Activated CD8-positive, alpha-beta memory T cell treated with anti-CD3 and anti-CD28 coated beads for 24 hours (primary cell): ENCODE measurements around the gene OXT.

Experiments
- DNase-seq: peaks from one replicate; pipeline ENCODE4 v3.0.0-alpha.2; 2020

OXT gene

GRCh38 chr20:3088031-3088430, 16.6 kb downstream of the OXT start:
- no peak for DNase-seq

DNA sequence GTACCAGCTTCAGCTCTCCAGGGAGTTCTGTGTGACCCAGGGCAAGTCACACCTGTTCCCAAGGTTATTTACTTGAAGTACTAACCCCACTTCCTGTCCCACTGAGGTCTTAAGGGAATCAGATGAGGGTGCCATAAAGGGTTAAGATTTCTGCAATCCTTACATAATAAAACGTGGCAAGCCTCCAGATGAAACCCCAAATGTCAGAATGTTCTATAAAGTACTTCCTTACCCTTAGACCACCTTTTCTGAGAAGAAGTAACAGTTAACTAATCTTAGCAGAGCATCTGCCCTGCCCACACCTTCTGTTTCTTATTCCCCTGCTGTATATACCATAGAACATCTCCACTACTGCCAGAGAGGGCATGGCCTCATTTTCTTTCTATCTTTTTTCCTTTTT, 19.1 kb downstream of the OXT start:
- no peak for DNase-seq

DNA sequence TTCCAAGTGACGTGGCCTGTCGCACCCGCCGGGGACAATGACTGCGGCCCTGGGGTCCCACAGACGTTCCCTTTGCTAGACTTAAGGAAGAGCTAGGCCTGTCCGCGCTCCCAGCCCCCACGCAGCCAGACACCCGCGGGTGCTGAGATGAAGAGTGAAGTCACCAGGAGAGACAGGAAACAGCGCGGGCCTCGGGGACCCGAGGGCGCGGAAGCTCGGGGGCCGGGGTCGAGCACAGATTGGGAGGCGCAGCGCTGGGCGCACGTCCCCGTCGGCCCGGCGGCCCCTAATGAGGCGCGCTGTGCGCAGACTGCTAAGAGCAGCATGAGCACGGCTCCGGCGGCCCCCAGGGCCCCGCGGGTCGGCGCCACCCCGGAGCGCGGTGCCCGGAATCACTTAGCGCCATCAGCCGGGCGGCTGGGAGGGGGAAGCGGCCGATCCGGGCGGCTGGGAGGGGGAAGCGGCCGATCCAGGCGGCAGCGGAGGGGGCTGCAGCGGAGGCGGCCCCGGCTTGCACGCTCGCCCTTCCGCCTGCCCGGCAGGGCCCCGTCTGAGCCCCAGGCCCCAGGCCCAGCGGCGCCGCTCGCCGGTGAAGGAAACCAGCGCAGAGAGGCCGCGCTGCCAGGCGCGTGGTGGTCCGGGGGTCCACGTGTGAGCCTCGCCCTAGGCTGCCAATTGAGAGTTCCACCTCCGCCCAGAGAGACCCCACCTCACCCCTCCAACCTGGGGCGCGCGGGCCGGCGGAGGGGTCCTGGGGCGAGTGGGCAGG, 21.4 kb downstream of the OXT start:
- peak; percentile 81 for DNase-seq

- DNase-seq: no peak
These were observed 22.5 kb downstream of the OXT start for GRCh38 chr20:3093861-3094361.

DNA sequence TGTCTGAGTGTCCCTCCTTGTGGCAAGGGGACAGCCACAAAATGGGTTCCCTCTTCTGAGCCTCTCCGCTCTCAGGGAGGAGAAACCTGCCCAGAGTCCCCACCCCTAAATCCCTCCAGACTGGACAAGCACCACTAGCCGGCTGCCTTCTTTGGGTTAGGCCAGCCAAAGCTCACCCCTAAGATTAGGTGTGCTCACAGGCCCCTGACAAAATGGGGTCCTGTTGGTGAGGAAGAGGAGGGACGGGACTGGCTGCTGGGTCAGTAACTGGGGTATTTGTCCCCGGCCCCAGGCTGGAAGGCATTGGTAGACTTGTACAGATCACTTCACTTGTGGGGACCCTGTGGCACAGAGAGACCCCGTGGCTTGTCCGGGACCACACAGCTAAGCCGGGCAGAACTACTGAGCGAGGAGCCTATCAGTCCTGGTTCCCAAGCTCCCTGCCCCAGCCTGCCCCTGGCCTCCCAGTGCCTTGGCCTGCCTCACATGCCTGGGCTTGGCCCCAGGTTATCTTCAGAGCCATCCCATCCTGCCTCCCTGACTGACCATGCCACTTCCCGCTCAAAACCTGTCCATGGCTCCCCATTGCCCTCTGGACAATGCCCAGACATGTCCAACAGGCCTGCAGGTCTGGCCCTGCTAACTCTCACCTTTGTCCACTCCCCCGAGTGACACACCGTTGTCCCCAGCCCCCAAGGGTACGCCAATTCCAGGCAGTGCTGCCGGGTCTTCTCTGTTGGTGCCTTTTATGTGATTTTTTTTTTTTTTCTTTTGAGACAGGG, 23.6 kb downstream of the OXT start:
- DNase-seq: no peak

GRCh38 chr20:3100480-3100879, 29.1 kb downstream of the OXT start:
- DNase-seq: no peak

GRCh38 chr20:3101251-3101650, 29.8 kb downstream of the OXT start:
- no peak for DNase-seq

DNA sequence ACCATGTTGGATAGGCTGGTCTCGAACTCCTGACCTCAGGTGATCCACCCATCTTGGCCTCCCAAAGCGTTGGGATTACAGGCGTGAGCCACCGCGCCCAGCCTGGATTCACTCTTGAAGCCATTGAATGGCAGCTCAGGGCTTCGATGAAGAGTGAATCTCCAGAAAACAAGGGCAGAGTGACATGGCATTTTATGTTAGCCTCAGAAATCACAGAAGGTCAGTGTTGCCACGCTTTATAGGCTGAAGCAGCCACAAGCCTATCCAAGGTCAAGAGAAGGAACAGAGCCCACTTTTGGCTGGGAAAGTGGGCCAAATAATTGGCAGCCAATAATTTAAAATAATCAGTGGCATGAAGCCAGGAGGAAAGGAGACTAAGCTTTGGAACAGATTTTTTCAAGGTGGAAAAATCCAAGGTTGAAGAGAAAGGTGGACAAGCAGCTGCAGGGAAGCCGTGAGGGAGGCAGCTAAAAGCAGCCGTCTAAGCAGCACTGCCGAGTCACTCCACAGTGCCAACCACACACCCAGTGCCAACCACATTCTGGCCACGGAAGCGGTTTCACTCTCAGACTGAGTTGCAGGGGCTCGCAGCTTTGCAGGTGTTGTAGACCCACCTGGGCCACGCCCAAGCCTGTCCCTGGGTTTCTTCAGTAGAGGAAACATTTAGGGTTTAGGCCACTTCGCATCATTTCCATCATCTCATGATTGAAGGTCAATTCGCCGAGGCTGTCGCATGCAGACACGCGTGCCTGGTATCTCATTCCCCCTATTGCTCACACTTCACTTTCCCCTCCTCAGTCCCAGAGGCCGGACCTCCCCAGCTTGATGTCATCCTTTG, 30.5 kb downstream of the OXT start:
- peak; percentile 77 for DNase-seq

DNA sequence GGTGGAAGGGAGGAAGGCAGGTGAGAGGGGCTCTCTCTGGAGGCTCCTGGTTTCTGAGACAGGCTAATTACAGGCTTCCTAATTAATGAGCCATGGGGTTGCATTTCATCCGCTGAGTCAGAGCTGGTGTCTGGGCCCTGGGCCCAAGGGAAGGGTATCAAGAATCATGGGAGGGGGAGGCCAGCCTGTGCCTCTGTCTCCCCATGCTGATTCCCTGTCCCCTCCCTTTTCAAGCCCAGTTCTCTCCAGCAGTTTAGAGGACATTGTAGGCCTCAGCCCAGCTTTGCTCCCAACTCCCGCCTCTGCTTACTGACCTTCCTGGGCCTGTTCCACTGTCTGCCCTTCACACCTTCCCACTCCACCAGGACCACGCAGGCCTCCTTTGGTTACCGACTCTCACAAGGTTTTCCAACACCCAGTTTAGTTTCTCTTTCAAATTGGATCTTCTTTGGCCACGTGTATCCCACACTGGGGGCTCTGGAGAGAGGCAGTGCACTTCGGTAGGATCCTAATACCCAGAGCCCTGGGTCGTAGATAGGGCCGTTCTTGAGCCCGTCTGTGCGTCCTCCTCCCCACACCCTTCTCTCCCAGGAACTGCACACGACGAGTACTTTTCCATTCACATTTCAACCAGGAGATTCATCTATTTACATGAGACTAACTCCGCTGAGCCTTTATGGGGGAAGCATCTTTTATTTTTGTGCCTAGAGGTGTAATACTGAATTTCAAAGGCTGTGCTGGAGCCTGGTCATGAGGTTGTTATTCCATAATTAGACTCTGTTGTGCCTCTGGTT, 31.4 kb downstream of the OXT start:
- DNase-seq: no peak

- no peak for DNase-seq
These were observed 32.1 kb downstream of the OXT start for GRCh38 chr20:3103369-3104032.

- no peak for DNase-seq
These were observed 34.1 kb downstream of the OXT start for GRCh38 chr20:3105256-3106137.

DNA sequence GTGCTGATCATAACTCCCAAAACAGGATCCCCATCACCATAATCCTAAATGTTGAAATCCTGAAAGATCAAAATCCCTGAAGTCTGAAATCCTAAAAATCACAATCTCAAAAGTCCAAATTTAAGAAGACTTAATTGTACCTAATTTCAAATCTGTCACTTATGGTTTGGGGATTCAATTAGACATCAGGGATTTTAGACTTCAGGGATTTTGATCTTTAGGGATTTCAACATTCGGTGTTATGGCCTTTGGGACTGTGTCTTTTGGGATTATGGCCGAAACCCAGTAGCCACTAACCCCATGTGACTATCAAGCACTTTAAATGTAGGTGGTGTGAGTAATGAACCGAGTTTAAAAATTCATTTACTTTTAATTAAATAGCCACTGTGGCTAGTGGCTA, 34.8 kb downstream of the OXT start:
- no peak for DNase-seq

- DNase-seq: no peak
These were observed 35.4 kb downstream of the OXT start for GRCh38 chr20:3106658-3107463.

GRCh38 chr20:3107464-3108025, 36.1 kb downstream of the OXT start:
- DNase-seq: no peak

GRCh38 chr20:3109350-3110302, 38.2 kb downstream of the OXT start:
- no peak for DNase-seq

DNA sequence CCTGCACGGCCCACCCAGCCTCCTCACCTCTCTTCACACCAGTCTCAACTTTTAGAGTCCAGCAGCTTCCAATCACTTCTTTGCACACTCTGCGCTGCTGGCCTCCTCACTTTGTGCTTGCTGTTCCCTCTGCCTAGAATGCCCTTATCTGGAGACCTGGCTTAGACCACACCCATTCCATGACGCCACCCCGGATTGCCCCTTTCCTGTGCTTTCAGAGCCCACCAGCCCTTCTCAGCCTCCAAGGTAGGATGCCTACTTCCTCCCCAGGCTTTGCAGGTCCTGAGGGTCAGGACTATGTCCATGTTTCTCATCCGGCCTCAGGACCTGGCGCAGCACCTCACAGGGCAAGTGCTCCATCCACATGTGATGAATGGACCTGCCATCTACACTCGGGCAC, 40.1 kb downstream of the OXT start:
- no peak for DNase-seq

DNA sequence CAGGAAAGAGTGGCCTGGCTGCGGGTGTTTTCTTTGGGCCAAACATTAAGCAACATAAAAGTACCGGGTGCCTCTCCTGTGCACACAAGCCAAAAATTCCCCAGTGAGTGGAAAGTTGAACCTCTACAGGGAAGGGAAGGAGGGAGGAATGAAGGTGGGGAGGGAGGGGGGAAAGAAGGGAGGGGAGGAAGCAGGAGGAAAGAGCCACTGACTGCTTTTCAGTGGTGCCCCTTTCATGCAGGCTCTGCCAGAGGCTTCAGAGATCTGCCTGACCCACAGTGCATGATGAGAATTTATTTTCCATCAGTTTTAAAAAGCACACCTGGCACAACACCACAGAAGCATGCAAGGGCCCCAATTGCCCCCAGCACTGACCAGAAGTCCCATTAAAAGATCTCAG, 40.6 kb downstream of the OXT start:
- DNase-seq: no peak
